Measurements from ENCODE around the gene ASTL.

ASTL gene

GRCh38 chr2:96138179-96139145 lies at the start of gene ASTL:
Gene ASTL, minus strand, starts transcription at chr2:96138502. Its CDS starts 66 bp downstream, at chr2:96138436.
- TF ChIP-seq CTCF (IDR thresholded peaks at IDR 0.05; ENCODE audit: low read depth, low read length, missing control alignments): peak; percentile 73
- no peak within 1 kb of the TSS for H3K4me3 ChIP-seq (ENCODE audit: low read depth, low read length)
- no peak for DNase-seq (ENCODE audit: low read depth)

GRCh38 chr2:96186562-96186961 lies 48.3 kb upstream of the ASTL start:
- H3K4me3 ChIP-seq (ENCODE audit: low read depth, low read length): no peak overlapping the region
- no peak for TF ChIP-seq CTCF (IDR thresholded peaks at IDR 0.05; ENCODE audit: low read depth, low read length, missing control alignments)
- DNase-seq (ENCODE audit: low read depth): no peak

GRCh38 chr2:96185516-96185915 lies 47.2 kb upstream of the ASTL start:
- DNase-seq (ENCODE audit: low read depth): no peak
- no peak for TF ChIP-seq CTCF (IDR thresholded peaks at IDR 0.05; ENCODE audit: low read depth, low read length, missing control alignments)

GRCh38 chr2:96184989-96185388 lies 46.7 kb upstream of the ASTL start:
- H3K4me3 ChIP-seq (ENCODE audit: low read depth, low read length): no peak overlapping the region
- no peak for TF ChIP-seq CTCF (IDR thresholded peaks at IDR 0.05; ENCODE audit: low read depth, low read length, missing control alignments)
- no peak for DNase-seq (ENCODE audit: low read depth)

More at GRCh38 chr2:96185516-96185915, 47.2 kb upstream of the ASTL start:
- H3K4me3 ChIP-seq (ENCODE audit: low read depth, low read length): no peak overlapping the region

- no peak for TF ChIP-seq CTCF (IDR thresholded peaks at IDR 0.05; ENCODE audit: low read depth, low read length, missing control alignments)
- no peak overlapping the region for H3K4me3 ChIP-seq (ENCODE audit: low read depth, low read length)
- no peak for DNase-seq (ENCODE audit: low read depth)
Observed at GRCh38 chr2:96184188-96184587, 45.9 kb upstream of the ASTL start.

GRCh38 chr2:96181529-96181928 lies 43.2 kb upstream of the ASTL start:
- TF ChIP-seq CTCF (IDR thresholded peaks at IDR 0.05; ENCODE audit: low read depth, low read length, missing control alignments): no peak
- no peak overlapping the region for H3K4me3 ChIP-seq (ENCODE audit: low read depth, low read length)
- DNase-seq (ENCODE audit: low read depth): no peak
